B cell (primary cell): Measurements from ENCODE around the gene CYRIA.

Experiments
- CTCF ChIP-seq: fragments of 200-600 bp; IDR thresholded peaks from one replicate; pipeline ENCODE4 v1.8.0; 2022; ENCODE audit warnings: antibody characterized with exemption, mild to moderate bottlenecking
- EZH2 ChIP-seq: IDR thresholded peaks from 2 replicates; pipeline ENCODE4 v1.6.1; 2012; ENCODE audit warnings: borderline replicate concordance, low read depth, mild to moderate bottlenecking, moderate library complexity, low read length; ENCODE audit not compliant: insufficient read depth, poor library complexity, severe bottlenecking

DNA sequence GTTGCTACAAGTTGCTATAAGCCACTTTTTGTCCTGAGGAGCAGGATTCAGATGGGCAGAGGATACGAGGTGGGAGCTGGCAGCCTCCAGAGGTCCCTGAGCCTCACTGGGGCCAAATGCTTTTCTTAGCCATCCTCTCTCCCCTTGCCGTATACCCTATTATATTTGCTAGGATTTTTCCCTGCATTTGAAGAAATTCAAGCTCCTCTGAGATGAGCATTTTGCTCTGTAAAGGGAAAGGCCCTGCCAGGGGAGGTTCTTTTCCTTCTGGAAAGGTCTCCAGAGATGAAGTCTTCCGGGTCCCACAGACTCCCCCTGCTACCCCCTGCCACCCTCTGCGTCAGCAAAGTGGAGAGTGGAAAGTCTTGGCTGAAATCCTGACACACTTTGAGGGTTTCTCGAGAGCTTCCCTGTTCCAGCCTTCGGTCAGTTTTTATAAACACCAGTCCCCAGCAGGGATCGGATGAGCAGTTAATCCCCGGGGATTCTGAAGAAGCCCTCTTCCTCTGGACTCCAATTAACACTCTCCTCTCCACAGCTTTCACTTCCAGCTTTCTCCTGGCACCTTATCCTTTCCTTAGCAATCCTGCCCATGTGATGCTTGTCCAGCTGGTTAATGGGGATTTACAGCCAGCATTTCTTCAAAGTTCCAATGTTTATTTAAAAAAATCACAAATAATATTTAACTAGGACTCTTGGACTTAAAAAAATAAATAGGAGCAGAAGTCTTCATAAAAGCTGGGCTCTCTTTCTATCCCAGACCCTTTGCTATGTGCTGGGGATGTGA lies 13.1 kb downstream of the CYRIA start:
- TF ChIP-seq CTCF (no peak), EZH2 (no peak)
